ENCODE measurements around the gene LRP8.

The LRP8 gene

DNA sequence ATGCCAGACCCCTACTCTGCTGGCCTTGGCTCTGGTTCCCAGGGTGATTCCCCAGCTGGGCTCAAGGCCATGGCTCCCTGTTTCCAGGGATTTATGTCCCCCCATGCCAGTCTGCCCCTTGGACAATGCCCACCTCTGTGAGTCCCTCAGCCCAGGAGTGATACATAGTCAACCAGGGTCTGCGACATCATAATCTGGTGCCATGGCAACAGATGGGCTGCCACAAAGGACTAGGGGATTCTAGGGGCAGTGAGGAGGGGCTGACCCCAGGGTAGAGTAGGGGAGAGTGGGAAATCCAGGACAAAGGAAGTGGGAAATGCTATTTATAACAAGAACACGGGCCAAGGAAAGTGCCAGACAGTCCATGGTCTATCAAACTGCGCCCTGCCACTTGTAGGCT, 33.8 kb downstream of the LRP8 start:
- no peak for DNase-seq (ENCODE audit: extremely low read depth, low read depth)
- TF ChIP-seq, protein P1, sequence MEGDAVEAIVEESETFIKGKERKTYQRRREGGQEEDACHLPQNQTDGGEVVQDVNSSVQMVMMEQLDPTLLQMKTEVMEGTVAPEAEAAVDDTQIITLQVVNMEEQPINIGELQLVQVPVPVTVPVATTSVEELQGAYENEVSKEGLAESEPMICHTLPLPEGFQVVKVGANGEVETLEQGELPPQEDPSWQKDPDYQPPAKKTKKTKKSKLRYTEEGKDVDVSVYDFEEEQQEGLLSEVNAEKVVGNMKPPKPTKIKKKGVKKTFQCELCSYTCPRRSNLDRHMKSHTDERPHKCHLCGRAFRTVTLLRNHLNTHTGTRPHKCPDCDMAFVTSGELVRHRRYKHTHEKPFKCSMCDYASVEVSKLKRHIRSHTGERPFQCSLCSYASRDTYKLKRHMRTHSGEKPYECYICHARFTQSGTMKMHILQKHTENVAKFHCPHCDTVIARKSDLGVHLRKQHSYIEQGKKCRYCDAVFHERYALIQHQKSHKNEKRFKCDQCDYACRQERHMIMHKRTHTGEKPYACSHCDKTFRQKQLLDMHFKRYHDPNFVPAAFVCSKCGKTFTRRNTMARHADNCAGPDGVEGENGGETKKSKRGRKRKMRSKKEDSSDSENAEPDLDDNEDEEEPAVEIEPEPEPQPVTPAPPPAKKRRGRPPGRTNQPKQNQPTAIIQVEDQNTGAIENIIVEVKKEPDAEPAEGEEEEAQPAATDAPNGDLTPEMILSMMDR (IDR thresholded peaks at IDR 0.05; ENCODE audit: low read depth, low read length), result no peak

DNA sequence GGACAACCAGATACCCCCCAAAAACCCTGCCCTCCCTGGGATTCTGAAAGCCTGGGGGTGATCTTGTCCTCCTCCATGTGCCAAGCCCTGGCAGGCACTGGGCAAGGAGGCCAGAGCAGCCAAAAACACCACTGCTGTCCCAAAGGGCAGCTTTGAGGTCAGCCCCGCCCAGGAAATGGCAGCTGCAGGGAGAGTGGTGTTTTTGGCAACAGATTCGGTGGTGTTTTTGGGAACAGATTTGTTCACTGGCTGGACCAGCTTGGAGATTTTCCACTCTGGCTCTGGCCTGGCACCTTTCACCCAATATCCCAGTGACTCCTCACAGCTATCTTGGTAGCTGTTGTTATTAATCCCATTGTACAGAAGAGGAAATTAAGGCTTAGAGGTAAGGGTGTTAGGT, 34.7 kb downstream of the LRP8 start:
- no peak for DNase-seq (ENCODE audit: extremely low read depth, low read depth)
- TF ChIP-seq, protein P1 (IDR thresholded peaks at IDR 0.05; ENCODE audit: low read depth, low read length), result no peak

DNA sequence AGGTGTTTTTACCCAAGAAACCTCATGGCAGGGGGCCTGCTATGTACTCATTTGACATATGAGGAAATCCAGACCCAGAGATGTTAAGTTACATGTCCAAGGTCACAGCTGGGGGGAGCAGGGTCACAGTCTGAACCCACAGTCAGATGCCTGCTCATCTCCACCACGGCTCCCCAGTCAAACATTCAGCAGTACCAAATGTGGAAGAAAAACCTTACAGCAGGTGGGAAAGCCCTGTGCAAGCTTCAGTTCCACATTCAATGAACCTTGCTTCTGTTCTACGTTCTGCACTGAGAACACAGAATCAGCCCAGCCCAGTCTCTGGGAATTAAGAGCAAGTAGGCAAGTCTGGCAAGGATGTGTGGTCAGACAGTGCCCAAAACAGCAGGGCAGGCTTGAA, 35.2 kb downstream of the LRP8 start:
- DNase-seq (ENCODE audit: extremely low read depth, low read depth), result no peak
- TF ChIP-seq, protein P1 (IDR thresholded peaks at IDR 0.05; ENCODE audit: low read depth, low read length), result no peak

- DNase-seq (ENCODE audit: extremely low read depth, low read depth), result no peak
- TF ChIP-seq, protein P1 (IDR thresholded peaks at IDR 0.05; ENCODE audit: low read depth, low read length), result no peak
Observed at GRCh38 chr1:53291574-53291973, 36.3 kb downstream of the LRP8 start.

GRCh38 chr1:53288790-53289429, 39.0 kb downstream of the LRP8 start:
- TF ChIP-seq, protein P1 (IDR thresholded peaks at IDR 0.05; ENCODE audit: low read depth, low read length), result no peak
- DNase-seq (ENCODE audit: extremely low read depth, low read depth), result no peak

DNA sequence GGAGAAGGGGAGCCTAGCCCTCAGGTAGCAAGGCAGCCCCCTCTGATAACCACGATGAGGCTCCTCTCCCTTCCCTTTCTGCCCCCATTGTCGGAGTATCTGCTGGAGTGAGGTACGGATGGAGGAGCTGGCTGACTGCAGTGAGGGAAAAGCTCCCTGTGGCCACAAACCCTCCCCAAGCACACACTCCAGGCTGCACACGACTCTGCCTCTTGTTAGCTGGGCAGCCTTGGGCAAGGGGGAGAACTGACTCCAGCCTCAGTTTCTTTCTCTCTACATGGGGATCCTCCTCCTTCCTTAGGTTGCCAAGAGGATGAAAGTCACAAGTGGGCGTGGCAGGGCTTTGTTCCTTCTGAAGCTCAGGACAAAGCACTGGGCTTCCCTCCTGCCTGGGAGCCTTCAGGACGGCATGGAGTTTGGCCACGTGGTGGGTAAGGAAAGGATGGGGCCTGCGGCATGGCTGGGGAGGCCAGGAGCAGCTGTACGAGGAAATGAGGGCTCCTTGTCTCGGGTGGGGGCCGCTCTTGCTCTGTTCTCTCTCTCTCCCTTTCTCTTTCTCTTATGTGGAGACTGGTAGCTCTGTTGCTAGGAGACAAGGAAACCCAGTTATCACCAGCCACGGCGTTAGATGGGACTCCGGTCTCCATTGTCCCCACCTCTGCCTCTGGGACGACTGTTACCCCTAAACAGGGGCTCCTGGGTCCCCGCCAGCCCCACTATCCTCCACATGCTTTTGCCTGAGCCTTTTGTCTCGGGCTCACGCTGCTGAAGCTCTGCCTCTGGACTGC, 39.7 kb downstream of the LRP8 start:
- DNase-seq (ENCODE audit: extremely low read depth, low read depth), result no peak
- TF ChIP-seq, protein P1 (IDR thresholded peaks at IDR 0.05; ENCODE audit: low read depth, low read length), result no peak

DNA sequence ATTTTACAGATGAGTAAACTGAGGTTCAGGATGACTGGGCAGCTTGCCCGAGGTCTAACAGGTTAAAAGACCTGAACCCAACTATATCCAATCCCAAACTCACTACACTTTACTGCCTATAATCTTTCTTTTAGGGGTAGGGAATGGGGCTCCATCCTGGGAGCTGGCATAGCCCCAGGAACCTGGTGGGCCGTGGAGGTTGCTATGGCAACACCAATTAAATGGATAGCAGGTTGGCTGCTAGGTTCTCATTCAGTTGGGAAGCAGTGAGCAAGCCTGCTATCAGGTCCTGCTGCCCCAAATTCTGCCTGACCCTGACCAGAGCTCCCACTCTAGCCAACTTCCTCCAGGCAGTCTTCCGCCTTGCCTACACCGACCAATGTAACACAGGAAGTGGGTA, 40.9 kb downstream of the LRP8 start:
- DNase-seq (ENCODE audit: extremely low read depth, low read depth), result no peak
- TF ChIP-seq, protein P1 (IDR thresholded peaks at IDR 0.05; ENCODE audit: low read depth, low read length), result no peak

Data from AG09319 (cell line).